Small intestine (tissue), 7 donors: ENCODE data around the gene CFAP210. TPM values are rescaled to one million over a fixed set of nuclear protein-coding genes. Genes with fewer than 3 reads are reported as not detected.
"Not testable (repeated sequence)": the region's sequence is repeated elsewhere in the genome, so short reads cannot be mapped to it uniquely, and the experiment has no call there.

ENCODE experiments used
- DNase-seq, 2 donors: peaks; one replicate each; pipeline versions ENCODE4 v3.0.0 to v3.0.0-alpha.2; 2013
- FAIRE-seq: peaks from 2 replicates; lab custom pipeline; 2012; peaks lifted over from hg19 to GRCh38; lab: Jason Lieb, UNC
- H3K27ac ChIP-seq, 3 donors: one replicate each; pipeline ENCODE4 v1.5.1; 2013; ENCODE audit warnings: low read length in 2 of 3, mild to moderate bottlenecking in 2 of 3, control low read depth in 1 of 3, inconsistent platforms in 1 of 3, low read depth in 1 of 3, moderate library complexity in 1 of 3
- H3K27me3 ChIP-seq, 3 donors: one replicate each; pipeline ENCODE4 v1.6.1; 2013; ENCODE audit warnings: low read length in 3 of 3, inconsistent platforms in 1 of 3; ENCODE audit not compliant: control insufficient read depth in 3 of 3, insufficient read depth in 3 of 3
- H3K36me3 ChIP-seq, 3 donors: one replicate each; pipeline ENCODE4 v1.6.1; 2013; ENCODE audit warnings: low read length in 3 of 3, inconsistent platforms in 1 of 3, low read depth in 1 of 3, mild to moderate bottlenecking in 1 of 3, moderate library complexity in 1 of 3; ENCODE audit not compliant: control insufficient read depth in 3 of 3, insufficient read depth in 2 of 3
- H3K4me1 ChIP-seq, 3 donors: one replicate each; pipeline ENCODE4 v1.6.1; 2013; ENCODE audit warnings: low read length in 2 of 3, inconsistent platforms in 1 of 3, low read depth in 1 of 3, mild to moderate bottlenecking in 1 of 3, moderate library complexity in 1 of 3; ENCODE audit not compliant: control insufficient read depth in 3 of 3, insufficient read depth in 2 of 3
- H3K4me3 ChIP-seq, 3 donors: one replicate each; pipeline ENCODE4 v1.5.1; 2013; ENCODE audit warnings: low read length in 3 of 3, control low read depth in 1 of 3, inconsistent platforms in 1 of 3, low read depth in 1 of 3, mild to moderate bottlenecking in 1 of 3, moderate library complexity in 1 of 3
- H3K9me3 ChIP-seq, 2 donors: one replicate each; pipeline ENCODE4 v1.6.1; 2013; ENCODE audit warnings: low read depth in 1 of 2, low read length in 1 of 2; ENCODE audit not compliant: control insufficient read depth in 2 of 2, insufficient read depth in 1 of 2
- WGBS, 3 donors: extraction: QIAGEN DNeasy Blood & Tissue Kit; methylation state at CpG; one replicate each; pipeline ENCODE4 v1.1.7; 2013; 5-methylcytosine and 5-hydroxymethylcytosine counted together
- polyA plus RNA-seq, 4 donors: library from polyadenylated mRNA; stranded (reverse) in 3 of 4; unstranded in 1 of 4; fragments of 200-250 nt in 3 of 4; fragments of 120-200 nt in 1 of 4; gene quantifications; one replicate each; pipeline versions ENCODE4 v1.2.1 to v1.2.3, GENCODE V29; 2013
- donor health status: healthy with polysubstance abuse.
- donor health status: control.
- donor health status: control.
- donor health status: Bipolar disorder and iron deficiency.
- donor health status: healthy.

The CFAP210 gene
- polyA plus RNA-seq, 4 donors, result 0.09 to 0.27 TPM; not detected in 2

GRCh38 chr2:169709331-169709730, 15.1 kb upstream of the CFAP210 start:
- 43 to 100% (median 97%) methylated on average over 1 of the region's 1 CpG for WGBS, 3 donors
- H3K27ac ChIP-seq, result peak overlapping the region in 2 of 3 donors; percentile 24 to 72

GRCh38 chr2:169707626-169708025, 13.4 kb upstream of the CFAP210 start:
- Histone ChIP-seq H3K36me3 (peaks cover 0 to 8% (median 0%) of the 10 kb centered on the region in 3 donors), H3K27ac (no peak overlapping the region), H3K4me1 (peaks cover 2 to 39% (median 6%) of the 10 kb centered on the region in 3 donors), H3K9me3 (peaks cover 0 to 6% of the 10 kb centered on the region in 2 donors), H3K27me3 (no peaks in the 10 kb centered on the region), H3K4me3 (no peak overlapping the region)
- 73 to 94% (median 80%) methylated on average over 2 of the region's 2 CpGs for WGBS, 3 donors
- FAIRE-seq (no peak), DNase-seq (no peak)

More at GRCh38 chr2:169709331-169709730, 15.1 kb upstream of the CFAP210 start:
- FAIRE-seq (no peak), DNase-seq (no peak)
- H3K27me3 ChIP-seq, result no peaks in the 10 kb centered on the region
- H3K9me3 ChIP-seq, result peaks cover 0 to 6% of the 10 kb centered on the region in 2 donors
- peaks cover 0 to 4% (median 0%) of the 10 kb centered on the region in 3 donors for H3K36me3 ChIP-seq
- no peak overlapping the region for H3K4me3 ChIP-seq
- H3K4me1 ChIP-seq, result peaks cover 2 to 45% (median 8%) of the 10 kb centered on the region in 3 donors

GRCh38 chr2:169705927-169706326, 11.7 kb upstream of the CFAP210 start:
- FAIRE-seq (no peak), DNase-seq (peak in 1 of 2 donors; percentile 36)
- 66 to 93% (median 85%) methylated on average over 2 of the region's 2 CpGs for WGBS, 3 donors
- H3K27ac ChIP-seq, result peak overlapping the region in 1 of 3 donors; percentile 74
- H3K9me3 ChIP-seq, result no peaks in the 10 kb centered on the region
- no peak overlapping the region for H3K4me3 ChIP-seq
- peaks cover 0 to 25% (median 2%) of the 10 kb centered on the region in 3 donors for H3K4me1 ChIP-seq
- H3K36me3 ChIP-seq, result peaks cover 0 to 7% (median 0%) of the 10 kb centered on the region in 3 donors
- H3K27me3 ChIP-seq, result no peaks in the 10 kb centered on the region

GRCh38 chr2:169704160-169704708, 10.0 kb upstream of the CFAP210 start:
- 46 to 67% (median 58%) methylated on average over 1 of the region's 1 CpG for WGBS, 3 donors
- FAIRE-seq, result no peak

GRCh38 chr2:169702996-169703395, 8.8 kb upstream of the CFAP210 start:
- DNase-seq (no peak), FAIRE-seq (no peak)
- H3K27ac ChIP-seq, result no peak overlapping the region
- peaks cover 0 to 9% (median 0%) of the 10 kb centered on the region in 3 donors for H3K36me3 ChIP-seq
- no peak overlapping the region for H3K4me3 ChIP-seq
- H3K9me3 ChIP-seq, result no peaks in the 10 kb centered on the region
- no peaks in the 10 kb centered on the region for H3K27me3 ChIP-seq
- H3K4me1 ChIP-seq, result peaks cover 0 to 12% (median 0%) of the 10 kb centered on the region in 3 donors
- 69 to 92% (median 88%) methylated on average over 3 of the region's 3 CpGs for WGBS, 3 donors

More at GRCh38 chr2:169704160-169704708, 10.0 kb upstream of the CFAP210 start:
- Histone ChIP-seq H3K36me3 (peaks cover 0 to 7% (median 0%) of the 10 kb centered on the region in 3 donors), H3K4me1 (peaks cover 0 to 12% (median 0%) of the 10 kb centered on the region in 3 donors), H3K9me3 (no peaks in the 10 kb centered on the region), H3K27me3 (no peaks in the 10 kb centered on the region), H3K27ac (peak overlapping the region; percentile 37 to 74 (median 54)), H3K4me3 (no peak overlapping the region)
- peak; percentile 78 to 80 for DNase-seq

- peaks cover 0 to 13% (median 0%) of the 10 kb centered on the region in 3 donors for H3K36me3 ChIP-seq
- not testable (repeated sequence) for H3K4me1 ChIP-seq, DNase-seq, H3K27me3 ChIP-seq, H3K27ac ChIP-seq, FAIRE-seq, H3K4me3 ChIP-seq, H3K9me3 ChIP-seq
- 95 to 96% (median 96%) methylated on average over 2 of the region's 2 CpGs for WGBS, 3 donors
These were observed 5.0 kb upstream of the CFAP210 start for GRCh38 chr2:169699173-169699572.

- DNase-seq (no peak), FAIRE-seq (no peak)
- Histone ChIP-seq H3K27me3 (no peaks in the 10 kb centered on the region), H3K9me3 (peaks cover 0 to under 1% of the 10 kb centered on the region in 2 donors), H3K4me3 (no peak overlapping the region), H3K27ac (no peak overlapping the region), H3K4me1 (peaks cover 0 to 9% (median 0%) of the 10 kb centered on the region in 3 donors), H3K36me3 (peaks cover 0 to 6% (median 0%) of the 10 kb centered on the region in 3 donors)
These were observed 2.2 kb upstream of the CFAP210 start for GRCh38 chr2:169696381-169696780.

GRCh38 chr2:169694894-169695260, 672 bp upstream of the CFAP210 start:
- DNase-seq, result no peak
- peak overlapping the region; percentile 92 to 98 (median 93) for H3K27ac ChIP-seq
- H3K9me3 ChIP-seq, result peaks cover 0 to 3% of the 10 kb centered on the region in 2 donors
- H3K27me3 ChIP-seq, result no peaks in the 10 kb centered on the region
- WGBS, 3 donors, result 19 to 28% (median 23%) methylated on average over 8 of the region's 8 CpGs
- peaks cover 0 to 9% (median 0%) of the 10 kb centered on the region in 3 donors for H3K4me1 ChIP-seq
- peaks cover 0 to 6% (median 0%) of the 10 kb centered on the region in 3 donors for H3K36me3 ChIP-seq
- FAIRE-seq, result peak; percentile 15
- peak overlapping the region in 2 of 3 donors; percentile 74 to 83 for H3K4me3 ChIP-seq
